Endothelial cell (in vitro differentiated cells): ENCODE results near the gene ELF5. TPM values are rescaled to one million over a fixed set of nuclear protein-coding genes. Genes with fewer than 3 reads are reported as not detected.

Source experiments
- DNase-seq: peaks from one replicate; pipeline ENCODE4 v3.0.0; 2021; ENCODE audit warnings: low spot score
- H3K27ac Mint-ChIP-seq: one replicate; pipeline ENCODE4 v1.8.0; 2021; ENCODE audit warnings: mixed read lengths, inconsistent platforms; ENCODE audit not compliant: unreplicated experiment
- H3K27me3 Mint-ChIP-seq: one replicate; pipeline ENCODE4 v1.8.0; 2021; ENCODE audit warnings: mild to moderate bottlenecking, moderate library complexity, mixed read lengths, inconsistent platforms; ENCODE audit not compliant: unreplicated experiment
- H3K36me3 Mint-ChIP-seq: one replicate; pipeline ENCODE4 v1.8.0; 2021; ENCODE audit warnings: mild to moderate bottlenecking, low read depth, mixed read lengths, inconsistent platforms; ENCODE audit not compliant: unreplicated experiment
- H3K4me1 Mint-ChIP-seq: one replicate; pipeline ENCODE4 v1.8.0; 2021; ENCODE audit warnings: mild to moderate bottlenecking, mixed read lengths, inconsistent platforms; ENCODE audit not compliant: unreplicated experiment
- H3K4me3 Mint-ChIP-seq: one replicate; pipeline ENCODE4 v1.8.0; 2021; ENCODE audit warnings: mild to moderate bottlenecking, mixed read lengths, inconsistent platforms; ENCODE audit not compliant: unreplicated experiment
- H3K9me3 Mint-ChIP-seq: one replicate; pipeline ENCODE4 v1.8.0; 2021; ENCODE audit warnings: mixed read lengths, inconsistent platforms; ENCODE audit not compliant: unreplicated experiment
- CTCF ChIP-seq: fragments of 200-600 bp; sonication (generic); IDR thresholded peaks from one replicate; pipeline ENCODE4 v1.5.0; 2021; ENCODE audit warnings: antibody characterized with exemption; ENCODE audit not compliant: unreplicated experiment
- long read RNA-seq: library from polyadenylated mRNA; unstranded; transcript quantifications from one replicate; pipeline ENCODE4 v2.0.0, GENCODE V29; 2020; ENCODE audit not compliant: unreplicated experiment
- total RNA-seq: library from RNA; stranded (reverse); fragmentation: NEBNext Ultra II Directional; extraction: Animal tissue kit (Norgen Biotek cat#: 25700); gene quantifications from one replicate; pipeline ENCODE4 v1.2.1, GENCODE V29; 2021; ENCODE audit not compliant: unreplicated experiment

The ELF5 gene
- not detected for total RNA-seq
- long read RNA-seq = 0 reads

GRCh38 chr11:34513682-34514449 lies at the start of gene ELF5:
Gene ELF5, minus strand, starts transcription at chr11:34513794. Its CDS starts 8,045 bp downstream, at chr11:34505749.
- no peak within 1 kb of the TSS for H3K27ac Mint-ChIP-seq
- no peaks in the 10 kb centered on the region for H3K36me3 Mint-ChIP-seq
- no peaks in the 10 kb centered on the region for H3K27me3 Mint-ChIP-seq
- no peak for TF ChIP-seq CTCF
- no peaks in the 10 kb centered on the region for H3K4me1 Mint-ChIP-seq
- no peak within 1 kb of the TSS for H3K4me3 Mint-ChIP-seq
- DNase-seq = no peak
- no peaks in the 10 kb centered on the region for H3K9me3 Mint-ChIP-seq

GRCh38 chr11:34562976-34563375 lies 49.4 kb upstream of the ELF5 start:
- TF ChIP-seq CTCF = no peak

GRCh38 chr11:34560511-34560910 lies 46.9 kb upstream of the ELF5 start:
- H3K27ac Mint-ChIP-seq = no peak overlapping the region
- H3K4me1 Mint-ChIP-seq = no peaks in the 10 kb centered on the region
- H3K4me3 Mint-ChIP-seq = no peak overlapping the region
- no peaks in the 10 kb centered on the region for H3K36me3 Mint-ChIP-seq
- no peaks in the 10 kb centered on the region for H3K9me3 Mint-ChIP-seq
- TF ChIP-seq CTCF = no peak
- H3K27me3 Mint-ChIP-seq = no peaks in the 10 kb centered on the region
- no peak for DNase-seq

More at GRCh38 chr11:34562976-34563375, 49.4 kb upstream of the ELF5 start:
- no peak overlapping the region for H3K27ac Mint-ChIP-seq
- H3K4me3 Mint-ChIP-seq = no peak overlapping the region
- DNase-seq = no peak
- H3K27me3 Mint-ChIP-seq = no peaks in the 10 kb centered on the region
- H3K9me3 Mint-ChIP-seq = no peaks in the 10 kb centered on the region
- H3K36me3 Mint-ChIP-seq = no peaks in the 10 kb centered on the region
- H3K4me1 Mint-ChIP-seq = no peaks in the 10 kb centered on the region

- TF ChIP-seq CTCF = no peak
- H3K4me3 Mint-ChIP-seq = no peak overlapping the region
- DNase-seq = no peak
- no peaks in the 10 kb centered on the region for H3K9me3 Mint-ChIP-seq
- no peaks in the 10 kb centered on the region for H3K36me3 Mint-ChIP-seq
- no peaks in the 10 kb centered on the region for H3K27me3 Mint-ChIP-seq
- no peaks in the 10 kb centered on the region for H3K4me1 Mint-ChIP-seq
- H3K27ac Mint-ChIP-seq = no peak overlapping the region
These were observed 45.1 kb upstream of the ELF5 start for GRCh38 chr11:34558673-34559072.

- no peaks in the 10 kb centered on the region for H3K27me3 Mint-ChIP-seq
- no peak for DNase-seq
- no peak overlapping the region for H3K27ac Mint-ChIP-seq
- no peak for TF ChIP-seq CTCF
- no peaks in the 10 kb centered on the region for H3K9me3 Mint-ChIP-seq
- no peak overlapping the region for H3K4me3 Mint-ChIP-seq
- H3K36me3 Mint-ChIP-seq = no peaks in the 10 kb centered on the region
- no peaks in the 10 kb centered on the region for H3K4me1 Mint-ChIP-seq
These were observed 44.6 kb upstream of the ELF5 start for GRCh38 chr11:34558211-34558610.
